ENCODE results near the gene RFX2.

GRCh38 chr19:6057651-6058517 lies 52.4 kb downstream of the RFX2 start:
- TF ChIP-seq, protein P1, sequence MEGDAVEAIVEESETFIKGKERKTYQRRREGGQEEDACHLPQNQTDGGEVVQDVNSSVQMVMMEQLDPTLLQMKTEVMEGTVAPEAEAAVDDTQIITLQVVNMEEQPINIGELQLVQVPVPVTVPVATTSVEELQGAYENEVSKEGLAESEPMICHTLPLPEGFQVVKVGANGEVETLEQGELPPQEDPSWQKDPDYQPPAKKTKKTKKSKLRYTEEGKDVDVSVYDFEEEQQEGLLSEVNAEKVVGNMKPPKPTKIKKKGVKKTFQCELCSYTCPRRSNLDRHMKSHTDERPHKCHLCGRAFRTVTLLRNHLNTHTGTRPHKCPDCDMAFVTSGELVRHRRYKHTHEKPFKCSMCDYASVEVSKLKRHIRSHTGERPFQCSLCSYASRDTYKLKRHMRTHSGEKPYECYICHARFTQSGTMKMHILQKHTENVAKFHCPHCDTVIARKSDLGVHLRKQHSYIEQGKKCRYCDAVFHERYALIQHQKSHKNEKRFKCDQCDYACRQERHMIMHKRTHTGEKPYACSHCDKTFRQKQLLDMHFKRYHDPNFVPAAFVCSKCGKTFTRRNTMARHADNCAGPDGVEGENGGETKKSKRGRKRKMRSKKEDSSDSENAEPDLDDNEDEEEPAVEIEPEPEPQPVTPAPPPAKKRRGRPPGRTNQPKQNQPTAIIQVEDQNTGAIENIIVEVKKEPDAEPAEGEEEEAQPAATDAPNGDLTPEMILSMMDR (IDR thresholded peaks at IDR 0.05; ENCODE audit: low read depth, low read length, poor library complexity, severe bottlenecking): no peak
- TF ChIP-seq EZH2phosphoT487 (IDR thresholded peaks at IDR 0.05; ENCODE audit: borderline replicate concordance, low read length): no peak

Data from DOHH2 (cell line).